ENCODE measurements around the gene GON4L. TPM values are rescaled to one million over a fixed set of nuclear protein-coding genes. Genes with fewer than 3 reads are reported as not detected.

The GON4L gene
- total and polyA plus RNA-seq, 7 donors: 10.6 to 29.9 (median 21.0) TPM

- Histone ChIP-seq H3K36me3 (ENCODE audit: insufficient read depth in 1 of 2, low read depth in 1 of 2) (peaks cover 6 to 82% of the 10 kb centered on the region in 2 donors), H3K27ac (no peak overlapping the region), H3K4me1 (no peaks in the 10 kb centered on the region), H3K4me3 (no peak overlapping the region), H3K27me3 (ENCODE audit: insufficient read depth in 3 of 3, low read length in 2 of 3) (no peaks in the 10 kb centered on the region), H3K9me3 (no peaks in the 10 kb centered on the region)
- DNase-seq (no peak), ATAC-seq (no peak)
- WGBS, 3 donors: 89 to 93% (median 92%) methylated on average over 3 of the region's 3 CpGs
- TF ChIP-seq CTCF (IDR thresholded peaks at IDR 0.05): no peak
- intact Hi-C loops (cut with DNase I): no loop called here
These were observed 6.7 kb downstream of the GON4L start for GRCh38 chr1:155850345-155850744.

GRCh38 chr1:155847823-155848529 lies 9.0 kb downstream of the GON4L start:
- Histone ChIP-seq H3K4me3 (no peak overlapping the region), H3K27ac (no peak overlapping the region), H3K4me1 (no peaks in the 10 kb centered on the region), H3K9me3 (no peaks in the 10 kb centered on the region), H3K36me3 (ENCODE audit: insufficient read depth in 1 of 2, low read depth in 1 of 2) (peaks cover 3 to 72% of the 10 kb centered on the region in 2 donors), H3K27me3 (ENCODE audit: insufficient read depth in 3 of 3, low read length in 2 of 3) (no peaks in the 10 kb centered on the region)
- ATAC-seq (no peak), DNase-seq (no peak)
- no peak for TF ChIP-seq CTCF (IDR thresholded peaks at IDR 0.05)
- 94 to 100% (median 96%) methylated on average over 1 of the region's 1 CpG for WGBS, 3 donors
- intact Hi-C loops (cut with DNase I): no loop called here

- TF ChIP-seq CTCF (IDR thresholded peaks at IDR 0.05): no peak
- Histone ChIP-seq H3K4me3 (no peak overlapping the region), H3K4me1 (no peaks in the 10 kb centered on the region), H3K9me3 (no peaks in the 10 kb centered on the region), H3K27me3 (ENCODE audit: insufficient read depth in 3 of 3, low read length in 2 of 3) (no peaks in the 10 kb centered on the region), H3K27ac (no peak overlapping the region), H3K36me3 (ENCODE audit: insufficient read depth in 1 of 2, low read depth in 1 of 2) (peaks cover 3 to 42% of the 10 kb centered on the region in 2 donors)
- DNase-seq (no peak), ATAC-seq (no peak)
- intact Hi-C loops (cut with DNase I): no loop called here
- 44 to 72% (median 52%) methylated on average over 1 of the region's 1 CpG for WGBS, 3 donors
These were observed 12.1 kb downstream of the GON4L start for GRCh38 chr1:155844860-155845421.

- no peaks in the 10 kb centered on the region for H3K27me3 ChIP-seq (ENCODE audit: insufficient read depth in 3 of 3, low read length in 2 of 3)
- WGBS, 3 donors: 92 to 94% (median 93%) methylated on average over 5 of the region's 5 CpGs
- DNase-seq: no peak
These were observed 16.6 kb downstream of the GON4L start for GRCh38 chr1:155840386-155840785.

More at GRCh38 chr1:155840386-155840785, 16.6 kb downstream of the GON4L start:
- no peak overlapping the region for H3K4me3 ChIP-seq
- TF ChIP-seq CTCF (IDR thresholded peaks at IDR 0.05): no peak
- ATAC-seq: no peak
- no peak overlapping the region for H3K27ac ChIP-seq
- intact Hi-C loops (cut with DNase I): no loop called here
- peaks cover 0 to 18% of the 10 kb centered on the region in 2 donors for H3K36me3 ChIP-seq (ENCODE audit: insufficient read depth in 1 of 2, low read depth in 1 of 2)
- H3K9me3 ChIP-seq: no peaks in the 10 kb centered on the region
- no peaks in the 10 kb centered on the region for H3K4me1 ChIP-seq
